ENCODE results near the gene PCDH9.

Gene PCDH9

DNA sequence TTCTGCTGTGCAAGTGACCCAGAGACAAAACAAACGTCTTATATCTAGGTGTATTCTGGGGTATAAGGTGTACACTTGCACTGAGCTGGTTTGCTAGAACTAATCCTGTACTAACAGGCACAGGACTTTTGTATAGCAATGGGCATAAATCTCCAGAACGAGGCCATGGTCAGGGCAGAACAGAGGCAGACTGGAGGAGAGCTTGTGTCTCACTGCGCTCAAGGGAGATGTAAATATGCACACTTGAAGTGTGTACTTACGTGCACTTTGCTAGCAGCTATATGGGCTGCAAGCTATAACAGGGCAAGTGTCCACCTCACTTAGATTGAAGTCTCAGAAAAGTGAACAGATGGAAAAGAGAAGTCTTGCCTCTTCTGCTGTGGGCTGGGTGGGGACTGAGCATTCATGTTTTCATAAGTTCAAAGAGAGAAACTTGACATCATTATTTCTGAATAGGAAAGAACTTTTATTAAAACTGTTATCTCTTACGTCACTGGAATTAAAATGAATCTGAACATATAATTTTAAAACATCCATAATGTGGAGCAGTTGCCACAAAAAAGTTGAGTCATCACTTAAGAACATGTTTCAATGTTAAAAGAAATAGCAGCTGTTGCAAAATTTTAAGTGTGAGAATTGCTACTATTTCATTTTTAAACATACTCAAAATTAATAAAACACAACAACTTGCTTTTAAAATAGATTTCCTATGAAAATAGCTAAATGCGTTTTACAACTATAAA is 888.3 kb downstream of the PCDH9 start:
- Histone ChIP-seq H3K4me3 (ENCODE audit: low read length, poor library complexity, severe bottlenecking) (no peak overlapping the region), H4K20me1 (ENCODE audit: insufficient read depth, low read length, poor library complexity, severe bottlenecking) (no peaks in the 10 kb centered on the region), H3F3A (ENCODE audit: low read depth) (no peaks in the 10 kb centered on the region), H3K79me2 (ENCODE audit: insufficient read depth, low read length) (no peaks in the 10 kb centered on the region), H3K27me3 (ENCODE audit: insufficient read depth, low read length, poor library complexity, severe bottlenecking) (no peaks in the 10 kb centered on the region), H3K4me1 (ENCODE audit: insufficient read depth, low read length, poor library complexity, severe bottlenecking) (no peaks in the 10 kb centered on the region), H3K36me3 (ENCODE audit: insufficient read depth, low read length) (no peaks in the 10 kb centered on the region), H3K9ac (ENCODE audit: low read depth, low read length, poor library complexity, severe bottlenecking) (no peak overlapping the region), H3K4me2 (ENCODE audit: low read depth, low read length, poor library complexity, severe bottlenecking) (no peak overlapping the region), H2AFZ (ENCODE audit: low read length) (no peak overlapping the region), H3K9me2 (replicated peaks; ENCODE audit: low read depth, low read length) (no peaks in the 10 kb centered on the region), H3K9me3 (ENCODE audit: insufficient read depth, low read depth, low read length) (no peaks in the 10 kb centered on the region)
- no peak for TF ChIP-seq EZH2phosphoT487 (IDR thresholded peaks at IDR 0.05; ENCODE audit: borderline replicate concordance)
- TF ChIP-seq, protein P1, sequence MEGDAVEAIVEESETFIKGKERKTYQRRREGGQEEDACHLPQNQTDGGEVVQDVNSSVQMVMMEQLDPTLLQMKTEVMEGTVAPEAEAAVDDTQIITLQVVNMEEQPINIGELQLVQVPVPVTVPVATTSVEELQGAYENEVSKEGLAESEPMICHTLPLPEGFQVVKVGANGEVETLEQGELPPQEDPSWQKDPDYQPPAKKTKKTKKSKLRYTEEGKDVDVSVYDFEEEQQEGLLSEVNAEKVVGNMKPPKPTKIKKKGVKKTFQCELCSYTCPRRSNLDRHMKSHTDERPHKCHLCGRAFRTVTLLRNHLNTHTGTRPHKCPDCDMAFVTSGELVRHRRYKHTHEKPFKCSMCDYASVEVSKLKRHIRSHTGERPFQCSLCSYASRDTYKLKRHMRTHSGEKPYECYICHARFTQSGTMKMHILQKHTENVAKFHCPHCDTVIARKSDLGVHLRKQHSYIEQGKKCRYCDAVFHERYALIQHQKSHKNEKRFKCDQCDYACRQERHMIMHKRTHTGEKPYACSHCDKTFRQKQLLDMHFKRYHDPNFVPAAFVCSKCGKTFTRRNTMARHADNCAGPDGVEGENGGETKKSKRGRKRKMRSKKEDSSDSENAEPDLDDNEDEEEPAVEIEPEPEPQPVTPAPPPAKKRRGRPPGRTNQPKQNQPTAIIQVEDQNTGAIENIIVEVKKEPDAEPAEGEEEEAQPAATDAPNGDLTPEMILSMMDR (conservative IDR thresholded peaks at IDR 0.05; ENCODE audit: low read length) = no peak

DNA sequence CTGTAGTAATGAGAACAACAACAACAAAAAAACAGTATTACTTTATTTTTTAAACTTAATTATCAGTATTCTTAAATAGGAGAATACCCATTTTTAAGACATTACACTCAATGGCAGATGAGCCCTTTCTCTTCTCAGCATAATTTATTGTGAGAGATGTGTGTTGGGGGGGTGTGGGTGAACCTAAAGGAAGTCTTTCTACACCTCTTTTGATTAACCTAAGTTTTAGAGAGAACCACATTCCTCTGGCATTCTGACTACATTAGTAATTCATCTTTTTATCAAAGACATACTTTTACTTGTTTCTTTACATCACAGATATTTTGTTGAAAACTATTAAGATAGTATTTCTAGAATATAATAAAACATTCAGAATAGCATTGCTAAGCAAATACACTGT is 890.9 kb downstream of the PCDH9 start:
- H3K36me3 ChIP-seq (ENCODE audit: insufficient read depth, low read length) = no peaks in the 10 kb centered on the region
- H3K9me3 ChIP-seq (ENCODE audit: insufficient read depth, low read depth, low read length) = no peaks in the 10 kb centered on the region
- H4K20me1 ChIP-seq (ENCODE audit: insufficient read depth, low read length, poor library complexity, severe bottlenecking) = no peaks in the 10 kb centered on the region
- no peak overlapping the region for H3K4me2 ChIP-seq (ENCODE audit: low read depth, low read length, poor library complexity, severe bottlenecking)
- no peak overlapping the region for H3K4me3 ChIP-seq (ENCODE audit: low read length, poor library complexity, severe bottlenecking)
- no peaks in the 10 kb centered on the region for H3F3A ChIP-seq (ENCODE audit: low read depth)
- no peaks in the 10 kb centered on the region for H3K4me1 ChIP-seq (ENCODE audit: insufficient read depth, low read length, poor library complexity, severe bottlenecking)
- H3K79me2 ChIP-seq (ENCODE audit: insufficient read depth, low read length) = no peaks in the 10 kb centered on the region
- H3K9me2 ChIP-seq (replicated peaks; ENCODE audit: low read depth, low read length) = 0 out of 2 replicates have a peak, but pooled peaks cover 4% of the 10 kb centered on the region
- no peaks in the 10 kb centered on the region for H3K27me3 ChIP-seq (ENCODE audit: insufficient read depth, low read length, poor library complexity, severe bottlenecking)
- no peak for TF ChIP-seq EZH2phosphoT487 (IDR thresholded peaks at IDR 0.05; ENCODE audit: borderline replicate concordance)
- TF ChIP-seq, protein P1 (conservative IDR thresholded peaks at IDR 0.05; ENCODE audit: low read length) = no peak
- H2AFZ ChIP-seq (ENCODE audit: low read length) = no peak overlapping the region
- H3K9ac ChIP-seq (ENCODE audit: low read depth, low read length, poor library complexity, severe bottlenecking) = no peak overlapping the region

DNA sequence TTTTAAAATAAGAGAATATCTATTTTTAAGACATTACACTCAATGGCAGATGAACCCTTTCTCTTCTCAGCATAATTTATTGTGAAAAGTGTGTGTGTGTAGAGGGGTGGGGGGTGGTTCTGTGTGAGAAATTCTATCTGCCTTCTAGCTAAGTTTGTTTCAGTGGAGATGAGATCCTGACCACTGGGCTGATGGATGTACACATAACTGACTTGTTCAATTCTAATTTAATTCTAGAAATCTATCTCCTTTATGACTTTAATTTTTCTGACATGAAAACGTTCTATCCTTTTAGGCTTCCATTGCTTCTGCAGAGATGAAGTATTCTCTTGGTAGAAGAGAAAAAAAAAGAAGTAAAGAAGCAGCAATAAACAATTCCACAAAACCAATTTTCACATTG is 891.6 kb downstream of the PCDH9 start:
- Histone ChIP-seq H3K36me3 (ENCODE audit: insufficient read depth, low read length) (no peaks in the 10 kb centered on the region), H3K9ac (ENCODE audit: low read depth, low read length, poor library complexity, severe bottlenecking) (no peak overlapping the region), H2AFZ (ENCODE audit: low read length) (no peak overlapping the region), H4K20me1 (ENCODE audit: insufficient read depth, low read length, poor library complexity, severe bottlenecking) (no peaks in the 10 kb centered on the region), H3K27me3 (ENCODE audit: insufficient read depth, low read length, poor library complexity, severe bottlenecking) (no peaks in the 10 kb centered on the region), H3F3A (ENCODE audit: low read depth) (no peaks in the 10 kb centered on the region), H3K9me3 (ENCODE audit: insufficient read depth, low read depth, low read length) (no peaks in the 10 kb centered on the region), H3K79me2 (ENCODE audit: insufficient read depth, low read length) (no peaks in the 10 kb centered on the region), H3K4me2 (ENCODE audit: low read depth, low read length, poor library complexity, severe bottlenecking) (no peak overlapping the region), H3K4me3 (ENCODE audit: low read length, poor library complexity, severe bottlenecking) (no peak overlapping the region), H3K4me1 (ENCODE audit: insufficient read depth, low read length, poor library complexity, severe bottlenecking) (no peaks in the 10 kb centered on the region), H3K9me2 (replicated peaks; ENCODE audit: low read depth, low read length) (0 out of 2 replicates have a peak, but pooled peaks cover 4% of the 10 kb centered on the region)
- TF ChIP-seq EZH2phosphoT487 (IDR thresholded peaks at IDR 0.05; ENCODE audit: borderline replicate concordance) = no peak
- TF ChIP-seq, protein P1 (conservative IDR thresholded peaks at IDR 0.05; ENCODE audit: low read length) = no peak

All from Loucy (cell line).